Rectal smooth muscle tissue (tissue), 1 donor: Measurements from ENCODE around the gene CRYBG2.
"Not testable (repeated sequence)": the region's sequence is repeated elsewhere in the genome, so short reads cannot be mapped to it uniquely, and the experiment has no call there.

ENCODE experiments used
- H3K27ac ChIP-seq: one replicate; pipeline ENCODE4 v1.7.0; 2013; ENCODE audit warnings: low read depth, low read length, inconsistent platforms
- H3K27me3 ChIP-seq: one replicate; pipeline ENCODE4 v1.7.0; 2013; ENCODE audit warnings: low read length; ENCODE audit not compliant: control insufficient read depth, insufficient read depth
- H3K36me3 ChIP-seq: one replicate; pipeline ENCODE4 v1.7.0; 2013; ENCODE audit warnings: low read length; ENCODE audit not compliant: control insufficient read depth, insufficient read depth
- H3K4me1 ChIP-seq: one replicate; pipeline ENCODE4 v1.7.0; 2013; ENCODE audit warnings: low read length; ENCODE audit not compliant: control insufficient read depth, insufficient read depth
- H3K4me3 ChIP-seq: one replicate; pipeline ENCODE4 v1.7.0; 2013; ENCODE audit warnings: low read length
- H3K9ac ChIP-seq: one replicate; pipeline ENCODE4 v1.7.0; 2013; ENCODE audit warnings: low read length

The CRYBG2 gene

GRCh38 chr1:26337625-26338024, 16.3 kb downstream of the CRYBG2 start:
- Histone ChIP-seq H3K4me3 (no peak overlapping the region), H3K4me1 (no peaks in the 10 kb centered on the region), H3K27ac (no peak overlapping the region), H3K27me3 (peaks cover 3% of the 10 kb centered on the region), H3K36me3 (no peaks in the 10 kb centered on the region), H3K9ac (no peak overlapping the region)

GRCh38 chr1:26337206-26337535, 16.8 kb downstream of the CRYBG2 start:
- H3K36me3 ChIP-seq, result no peaks in the 10 kb centered on the region
- H3K4me3 ChIP-seq, result no peak overlapping the region
- no peaks in the 10 kb centered on the region for H3K4me1 ChIP-seq
- H3K27ac ChIP-seq, result no peak overlapping the region
- peaks cover 3% of the 10 kb centered on the region for H3K27me3 ChIP-seq
- no peak overlapping the region for H3K9ac ChIP-seq

- H3K27ac ChIP-seq, result no peak overlapping the region
- peaks cover 3% of the 10 kb centered on the region for H3K27me3 ChIP-seq
- H3K4me1 ChIP-seq, result no peaks in the 10 kb centered on the region
- H3K4me3 ChIP-seq, result peak overlapping the region; percentile 63
- no peak overlapping the region for H3K9ac ChIP-seq
- no peaks in the 10 kb centered on the region for H3K36me3 ChIP-seq
Measured at GRCh38 chr1:26336477-26337205, 17.3 kb downstream of the CRYBG2 start.

- Histone ChIP-seq H3K36me3 (no peaks in the 10 kb centered on the region), H3K4me3 (peak overlapping the region; percentile 63), H3K27ac (no peak overlapping the region), H3K9ac (no peak overlapping the region), H3K4me1 (no peaks in the 10 kb centered on the region), H3K27me3 (peaks cover 3% of the 10 kb centered on the region)
Measured at GRCh38 chr1:26335774-26336476, 18.0 kb downstream of the CRYBG2 start.

GRCh38 chr1:26333312-26333711, 20.6 kb downstream of the CRYBG2 start:
- H3K4me1 ChIP-seq, H3K27ac ChIP-seq, H3K9ac ChIP-seq, H3K27me3 ChIP-seq, H3K36me3 ChIP-seq, H3K4me3 ChIP-seq: not testable (repeated sequence)

GRCh38 chr1:26330276-26330675, 23.7 kb downstream of the CRYBG2 start:
- Histone ChIP-seq H3K27me3 (peaks cover 3% of the 10 kb centered on the region), H3K4me3 (no peak overlapping the region), H3K9ac (no peak overlapping the region), H3K36me3 (no peaks in the 10 kb centered on the region), H3K27ac (no peak overlapping the region), H3K4me1 (no peaks in the 10 kb centered on the region)

GRCh38 chr1:26329380-26329779, 24.6 kb downstream of the CRYBG2 start:
- H3K27me3 ChIP-seq, H3K27ac ChIP-seq, H3K36me3 ChIP-seq, H3K4me1 ChIP-seq, H3K4me3 ChIP-seq, H3K9ac ChIP-seq: not testable (repeated sequence)

GRCh38 chr1:26328597-26328996, 25.3 kb downstream of the CRYBG2 start:
- Histone ChIP-seq H3K4me3 (no peak overlapping the region), H3K4me1 (no peaks in the 10 kb centered on the region), H3K27me3 (peaks cover 3% of the 10 kb centered on the region), H3K27ac (no peak overlapping the region), H3K9ac (no peak overlapping the region), H3K36me3 (no peaks in the 10 kb centered on the region)

GRCh38 chr1:26327956-26328362, 26.0 kb downstream of the CRYBG2 start:
- Histone ChIP-seq H3K27me3 (peaks cover 3% of the 10 kb centered on the region), H3K9ac (no peak overlapping the region), H3K4me3 (no peak overlapping the region), H3K27ac (no peak overlapping the region), H3K4me1 (no peaks in the 10 kb centered on the region), H3K36me3 (no peaks in the 10 kb centered on the region)

GRCh38 chr1:26324550-26324949, 29.4 kb downstream of the CRYBG2 start:
- Histone ChIP-seq H3K9ac (no peak overlapping the region), H3K4me1 (peaks cover 2% of the 10 kb centered on the region), H3K27ac (no peak overlapping the region), H3K36me3 (no peaks in the 10 kb centered on the region), H3K4me3 (no peak overlapping the region), H3K27me3 (peaks cover 10% of the 10 kb centered on the region)

- Histone ChIP-seq H3K27ac (no peak overlapping the region), H3K9ac (no peak overlapping the region), H3K36me3 (no peaks in the 10 kb centered on the region), H3K4me3 (no peak overlapping the region), H3K4me1 (peaks cover 2% of the 10 kb centered on the region), H3K27me3 (peaks cover 10% of the 10 kb centered on the region)
Measured at GRCh38 chr1:26323382-26323781, 30.5 kb downstream of the CRYBG2 start.

GRCh38 chr1:26322042-26322331, 31.9 kb downstream of the CRYBG2 start:
- no peak overlapping the region for H3K27ac ChIP-seq

More at GRCh38 chr1:26322042-26322331, 31.9 kb downstream of the CRYBG2 start:
- no peak overlapping the region for H3K4me3 ChIP-seq
- peaks cover 2% of the 10 kb centered on the region for H3K4me1 ChIP-seq
- H3K27me3 ChIP-seq, result peaks cover 10% of the 10 kb centered on the region
- H3K36me3 ChIP-seq, result no peaks in the 10 kb centered on the region
- H3K9ac ChIP-seq, result no peak overlapping the region
